GM21529 (cell line): ENCODE data around the gene PSMG3.
A peak's percentile ranks its signal among the peaks of the same experiment; 100 is the strongest.

ENCODE experiments used
- ATAC-seq: cut with Tn5 transposase; IDR thresholded peaks from one replicate; pipeline ENCODE4 v1.9.1; 2021; ENCODE audit not compliant: unreplicated experiment

PSMG3 gene

DNA sequence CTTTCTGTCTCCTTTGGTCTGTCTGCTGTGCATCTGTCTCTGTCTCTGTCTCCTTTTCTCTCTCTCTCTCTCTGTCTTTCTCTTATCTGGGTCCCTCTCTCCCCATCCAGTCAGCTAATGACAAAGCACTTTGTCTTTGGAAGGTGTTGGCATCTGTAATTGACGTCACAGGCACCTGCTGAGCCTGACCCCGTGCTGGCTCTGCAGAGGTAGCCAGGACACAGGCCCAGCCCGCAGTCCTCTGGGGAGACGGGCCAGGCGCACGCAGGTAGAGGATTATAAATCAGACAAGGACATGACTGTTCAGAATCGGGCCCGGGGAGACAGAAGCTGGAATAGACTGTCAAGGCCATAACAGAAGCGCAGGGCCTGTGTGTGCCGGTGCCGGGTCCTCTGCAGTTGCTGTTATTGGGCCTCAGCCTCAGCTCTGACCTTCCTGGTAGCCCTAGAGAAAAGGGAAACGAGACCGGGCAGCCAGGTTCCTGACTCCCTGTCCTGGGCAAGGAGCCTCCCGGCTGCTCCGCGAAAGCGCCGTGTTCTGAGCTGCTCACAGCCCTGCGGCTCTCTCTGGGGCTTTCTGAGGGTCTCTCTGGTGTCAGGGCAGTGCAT is 10.7 kb upstream of the PSMG3 start:
- ATAC-seq = no peak

DNA sequence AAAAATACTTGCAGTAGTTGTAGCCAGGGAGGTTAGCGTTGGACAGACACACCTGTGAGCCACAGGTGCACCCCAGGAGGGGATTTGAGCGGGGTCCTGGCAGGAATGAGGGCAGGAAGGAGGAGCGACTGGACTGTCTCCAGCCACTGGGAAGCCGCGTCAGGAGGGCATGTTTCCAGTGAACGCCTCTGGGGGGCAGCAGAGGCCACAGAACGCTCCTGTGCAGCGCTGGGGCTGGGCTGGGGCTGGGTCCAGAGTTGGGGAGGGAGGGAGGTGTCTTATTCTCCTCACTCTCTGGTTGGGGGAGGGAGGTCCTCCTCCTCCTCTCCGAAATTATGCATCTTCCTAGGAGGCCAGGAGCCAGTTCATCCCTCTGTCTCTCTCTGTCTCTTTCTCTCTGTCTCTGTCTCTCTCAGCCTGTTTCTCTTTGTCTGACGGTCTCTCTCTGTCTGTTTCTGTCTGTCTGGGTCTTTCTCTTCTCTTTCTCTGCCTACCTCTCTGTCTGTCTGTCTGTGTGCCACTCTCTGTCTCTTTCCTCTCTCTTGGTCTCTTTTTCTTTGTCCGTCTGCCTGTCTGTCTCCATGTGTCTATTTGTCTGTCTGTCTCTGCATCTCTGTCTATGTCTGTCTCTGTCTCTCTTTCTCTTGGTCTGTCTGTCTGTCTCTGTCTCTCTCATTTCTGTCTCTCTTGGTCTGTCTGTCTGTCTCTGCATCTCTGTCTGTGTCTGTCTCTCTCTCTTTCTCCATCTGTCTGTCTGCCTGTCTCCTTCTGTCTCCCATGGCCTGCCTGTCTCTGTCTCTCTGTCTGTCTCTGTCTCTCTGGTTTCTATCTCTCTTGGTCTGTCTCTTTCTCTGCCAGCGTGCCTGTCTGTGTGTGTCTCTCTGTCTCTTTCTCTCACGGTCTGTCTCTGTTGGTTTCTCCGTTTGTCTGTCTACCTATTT is 9.9 kb upstream of the PSMG3 start:
- ATAC-seq = peak; percentile 71

DNA sequence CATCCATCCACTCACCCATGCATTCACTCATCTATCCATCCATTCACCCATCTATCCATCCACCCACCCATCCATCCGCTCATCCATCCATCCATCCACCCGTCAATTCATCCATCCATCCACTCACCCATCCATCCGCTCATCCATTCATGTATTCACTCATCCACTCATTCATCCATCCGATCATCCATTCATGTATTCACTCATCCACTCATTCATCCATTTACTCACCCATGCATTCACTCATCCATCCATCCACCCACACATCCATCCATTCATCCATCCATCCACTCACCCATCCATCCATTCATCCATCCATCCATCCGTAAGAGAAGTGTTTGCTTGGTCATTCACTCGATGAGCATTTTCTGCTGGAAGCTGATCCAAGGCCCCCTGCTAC is 8.7 kb upstream of the PSMG3 start:
- ATAC-seq = no peak

DNA sequence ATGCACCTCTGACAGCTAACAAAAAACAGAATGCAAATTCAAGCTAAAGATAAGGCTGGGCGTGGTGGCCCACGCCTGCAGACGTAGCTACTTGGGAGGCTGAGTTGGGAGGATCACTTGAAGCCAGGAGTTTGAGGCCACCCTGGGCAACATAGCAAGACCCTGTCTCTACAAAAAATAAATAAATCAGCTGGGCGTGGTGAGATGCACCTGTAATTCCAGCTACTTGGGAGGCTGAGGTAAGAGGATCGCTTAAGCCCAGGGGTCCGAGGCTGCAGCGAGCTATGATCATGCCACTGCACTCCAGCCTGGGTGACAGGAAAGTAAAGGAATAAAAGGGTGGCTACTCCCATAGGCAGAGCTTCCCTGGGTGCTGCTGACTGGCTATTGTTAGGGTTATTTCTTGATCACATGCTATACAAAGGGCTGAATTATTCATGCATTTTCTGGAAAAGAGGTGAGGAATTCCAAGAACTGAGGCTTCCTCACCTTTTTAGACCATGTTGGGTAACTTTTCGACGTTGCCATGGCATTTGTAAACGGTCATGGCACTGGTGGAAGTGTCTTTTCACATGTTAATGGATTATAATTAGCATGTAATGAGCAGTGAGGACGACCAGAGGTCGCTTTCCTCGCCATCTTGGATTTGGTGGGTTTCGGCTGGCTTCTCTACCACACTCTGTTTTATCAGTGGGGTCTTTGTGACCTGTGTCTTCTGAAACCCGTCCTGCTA is 6.9 kb upstream of the PSMG3 start:
- no peak for ATAC-seq

DNA sequence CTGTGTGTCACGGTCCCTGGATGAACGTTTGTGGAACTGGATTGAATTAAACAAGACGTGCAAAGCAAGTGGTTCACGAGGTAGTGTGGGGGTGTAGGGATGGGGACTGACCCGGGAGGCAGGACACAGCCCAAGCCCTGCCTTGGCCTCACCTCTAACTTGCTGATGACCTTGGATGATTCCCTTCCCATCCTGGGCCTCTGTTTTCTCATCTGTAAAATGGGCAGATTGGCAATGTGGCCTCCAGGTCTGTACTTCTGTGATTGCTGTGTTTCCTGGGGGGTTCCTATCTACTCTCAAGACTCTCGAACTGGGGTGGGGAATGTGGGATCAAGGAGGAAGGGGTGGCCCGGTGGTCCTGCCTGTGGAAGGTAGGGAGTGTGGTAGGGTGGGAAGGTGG is 6.0 kb upstream of the PSMG3 start:
- ATAC-seq = no peak

DNA sequence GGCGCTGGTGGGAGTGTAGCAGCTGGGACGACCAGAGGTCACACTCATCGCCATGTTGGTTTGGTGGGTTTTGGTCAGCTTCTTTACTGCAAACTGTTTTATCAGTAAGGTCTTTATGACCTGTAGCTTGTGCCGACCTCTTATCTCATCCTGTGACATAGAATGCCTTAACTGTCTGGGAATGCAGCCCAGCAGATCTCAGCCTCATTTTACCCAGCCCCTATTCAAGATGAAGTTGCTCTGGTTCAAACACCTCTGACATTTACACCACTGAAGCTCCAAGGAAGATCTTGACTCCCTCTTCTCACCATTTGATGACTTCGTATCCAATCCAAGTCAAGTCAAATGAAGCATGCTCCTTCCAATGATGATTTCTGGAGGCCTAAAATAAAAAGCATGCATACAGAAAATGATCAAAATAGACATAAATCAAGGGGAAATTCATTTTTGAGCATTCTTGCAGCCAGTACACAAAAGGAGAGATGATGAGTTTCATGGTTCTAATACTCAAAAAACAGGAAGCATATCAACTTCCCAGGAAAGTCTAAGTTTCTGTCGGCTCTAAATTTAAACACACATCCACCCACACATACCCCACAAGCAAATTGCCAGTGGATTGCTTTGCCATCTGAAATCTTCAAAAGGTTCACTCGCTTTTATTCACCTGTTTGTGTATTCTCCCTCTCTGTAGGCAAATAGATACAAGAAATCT is 2.4 kb upstream of the PSMG3 start:
- ATAC-seq = no peak

DNA sequence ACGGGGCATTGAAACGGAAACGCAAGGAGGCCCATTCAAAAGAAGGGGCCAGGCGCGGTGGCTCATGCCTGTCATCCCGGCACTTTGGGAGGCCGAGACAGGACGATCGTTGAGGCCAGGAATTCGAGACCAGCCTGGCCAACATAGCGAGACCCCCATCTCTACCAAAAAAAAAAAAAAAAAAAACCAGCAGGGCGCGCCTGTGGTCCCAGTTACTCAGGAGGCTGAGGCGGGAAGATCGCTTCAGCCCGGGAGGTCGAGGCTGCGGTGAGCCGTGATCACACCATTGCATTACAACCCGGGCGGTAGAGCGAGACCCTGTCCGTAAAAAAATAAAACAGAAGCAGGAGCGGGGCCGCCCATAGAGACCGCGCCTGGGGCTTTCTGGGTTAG is 396 bp downstream of the PSMG3 start:
- no peak for ATAC-seq

DNA sequence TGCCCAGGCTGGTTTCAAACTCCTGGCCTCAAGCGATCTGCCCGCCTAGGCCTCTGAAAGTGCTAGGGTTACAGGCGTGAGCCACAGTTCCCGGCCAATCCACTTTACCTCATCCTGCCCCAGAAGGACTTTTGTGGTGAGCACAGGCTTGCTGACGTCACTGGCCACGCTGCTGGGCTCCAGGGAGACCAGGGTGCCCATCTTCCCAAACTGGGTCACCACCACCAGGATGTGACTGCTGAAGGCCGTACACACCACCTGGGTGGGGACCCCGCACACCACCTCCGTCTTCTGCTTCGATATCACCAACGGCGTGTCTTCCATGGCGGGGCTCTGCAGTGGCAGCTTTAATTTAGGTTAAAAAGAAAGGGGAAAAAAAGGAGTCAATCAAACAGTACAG is 816 bp downstream of the PSMG3 start:
- no peak for ATAC-seq

DNA sequence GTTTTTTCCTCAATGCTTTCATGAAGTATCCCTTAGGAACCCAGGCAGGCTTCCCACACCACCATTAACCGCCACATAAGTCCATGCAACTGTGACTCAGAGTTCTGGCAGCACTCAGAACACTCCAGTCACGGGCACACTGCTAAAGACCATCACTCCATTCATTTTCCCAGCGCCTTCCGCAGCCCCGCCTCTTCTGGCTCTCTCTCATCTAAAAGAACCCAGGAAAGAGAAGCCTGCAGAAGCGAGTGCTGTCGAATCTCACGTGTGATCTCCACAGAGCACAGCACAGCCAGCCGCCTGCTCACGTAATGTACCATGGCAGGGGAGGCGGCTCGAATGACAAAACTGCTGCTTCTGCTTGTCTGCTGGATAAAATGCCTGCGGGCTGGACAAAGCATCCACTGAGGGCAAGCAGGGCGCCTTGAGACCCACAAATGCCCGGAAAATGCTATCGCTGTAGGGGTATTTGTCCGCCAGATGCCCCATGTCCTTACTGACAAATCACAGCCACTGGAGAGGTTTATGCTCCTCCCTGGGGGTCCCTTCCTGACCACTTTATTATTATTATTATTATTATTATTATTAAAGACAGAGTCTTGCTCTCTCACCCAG is 1.8 kb downstream of the PSMG3 start:
- no peak for ATAC-seq

DNA sequence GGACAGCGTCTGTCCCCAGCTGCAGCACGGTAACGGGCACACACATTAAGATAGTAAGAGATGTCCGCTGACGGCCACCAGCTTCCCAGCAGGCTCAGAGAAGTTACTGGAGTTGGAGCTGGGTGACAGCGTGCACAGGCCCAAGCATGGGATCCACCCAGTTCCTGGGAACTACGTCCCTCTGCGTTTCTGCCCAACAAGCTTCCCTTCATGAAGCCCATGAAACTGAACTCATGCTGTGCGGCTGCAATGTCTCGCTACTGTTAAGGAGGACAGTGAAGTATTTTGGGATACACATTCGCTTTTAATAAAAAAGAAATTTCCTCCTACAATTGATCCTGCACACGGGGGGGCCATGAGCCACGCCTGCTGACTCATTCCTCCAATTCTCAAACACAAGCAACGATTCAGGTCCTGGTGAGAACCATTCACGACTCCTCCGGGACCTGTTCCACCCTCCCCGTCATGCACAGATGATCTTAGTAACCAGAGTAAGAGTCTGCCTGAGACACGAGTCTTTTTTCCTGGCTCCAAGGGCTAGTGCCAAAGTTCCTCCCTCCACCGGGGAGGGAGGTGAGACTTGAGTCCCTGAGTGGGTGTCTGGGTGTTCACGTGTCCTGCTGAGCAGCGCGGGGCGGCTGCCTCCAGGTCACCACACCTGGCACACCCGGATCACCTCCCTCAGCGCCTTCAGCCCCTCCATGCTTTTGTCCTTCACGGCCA is 2.6 kb downstream of the PSMG3 start:
- ATAC-seq = no peak

DNA sequence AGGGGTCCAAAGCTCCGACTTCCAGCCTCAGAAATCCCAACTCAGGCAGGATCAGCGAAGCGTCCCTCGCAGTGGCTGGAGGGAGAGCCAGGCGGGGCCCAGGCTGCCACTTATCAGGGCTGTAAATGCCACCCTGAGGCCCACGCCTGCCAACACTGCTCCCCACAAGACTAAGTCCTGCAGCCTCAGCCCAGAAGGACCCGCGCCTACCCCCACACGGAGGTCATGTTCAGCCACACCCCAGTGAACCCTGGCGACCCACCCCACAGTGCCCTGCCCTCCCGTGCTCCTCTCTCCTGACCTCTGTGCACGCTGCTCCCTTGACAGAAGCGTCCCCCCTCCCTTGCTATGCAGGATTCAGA is 3.2 kb downstream of the PSMG3 start:
- ATAC-seq = no peak

DNA sequence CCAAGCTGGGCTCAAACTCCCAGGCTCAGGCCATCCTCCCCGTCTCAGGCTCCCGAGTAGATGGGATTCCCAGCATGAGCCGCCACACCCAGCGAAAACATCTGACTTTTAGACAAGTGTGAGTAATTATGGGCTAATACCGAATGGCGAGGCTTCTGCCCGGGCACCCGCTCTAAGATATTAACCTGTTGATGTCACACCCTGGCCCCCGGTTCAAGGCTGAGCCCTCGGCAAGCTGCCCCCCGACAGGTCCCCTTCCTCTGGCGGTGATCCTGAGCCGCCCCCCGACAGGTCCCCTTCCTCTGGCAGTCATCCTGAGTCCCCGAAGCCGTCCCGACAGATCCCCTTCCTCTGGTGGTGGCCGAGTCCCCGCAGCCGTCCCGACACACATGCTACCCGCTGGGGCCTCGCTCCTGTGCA is 5.2 kb downstream of the PSMG3 start:
- ATAC-seq = no peak

DNA sequence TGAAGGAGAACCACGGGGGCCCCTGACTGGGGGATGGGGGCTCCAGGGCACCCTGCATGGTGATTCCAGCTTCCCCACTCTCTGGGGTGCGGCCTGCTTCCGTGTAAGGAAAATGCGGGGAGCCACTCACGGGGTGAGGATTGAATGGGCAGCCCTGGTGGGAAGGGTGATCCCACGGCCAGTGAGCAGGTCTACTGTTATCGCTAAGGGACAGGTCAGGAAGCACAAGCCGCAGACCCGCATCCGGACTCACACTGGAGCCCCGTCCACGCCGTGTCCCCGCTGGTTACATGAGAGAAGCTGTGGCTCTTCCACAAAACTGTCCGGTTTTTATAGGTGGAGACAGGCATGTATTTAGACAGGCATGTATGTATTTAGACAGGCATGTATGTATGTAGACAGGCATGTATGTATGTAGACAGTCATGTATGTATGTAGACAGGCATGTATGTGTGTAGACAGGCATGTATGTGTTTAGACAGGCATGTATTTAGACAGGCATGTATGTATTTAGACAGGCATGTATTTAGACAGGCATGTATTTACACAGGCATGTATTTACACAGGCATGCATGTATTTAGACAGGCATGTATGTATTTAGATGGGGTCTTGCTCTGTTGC is 5.7 kb downstream of the PSMG3 start:
- ATAC-seq = no peak

DNA sequence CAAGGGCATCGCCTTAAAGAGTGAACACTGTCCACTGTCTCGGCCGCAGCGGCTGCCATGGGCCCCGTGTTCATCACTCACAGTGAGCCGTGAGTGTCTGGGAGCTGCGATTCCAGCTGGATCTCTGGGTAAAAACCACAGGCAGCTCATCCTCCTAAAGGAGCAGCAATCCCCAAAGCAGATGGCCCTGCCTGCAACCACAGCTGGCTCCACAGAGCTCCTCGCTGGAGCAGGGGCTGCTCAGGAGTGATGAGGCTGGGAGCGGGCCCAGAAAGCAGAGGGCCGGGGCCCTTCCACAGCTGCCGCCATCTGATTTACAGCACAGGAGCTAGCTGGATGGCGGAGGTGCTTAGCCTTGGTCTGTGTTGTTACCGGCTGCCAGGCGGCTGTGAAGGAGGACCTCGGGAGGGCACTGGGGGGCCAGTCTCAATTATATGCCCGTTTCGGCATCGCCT is 7.2 kb downstream of the PSMG3 start:
- ATAC-seq = no peak

DNA sequence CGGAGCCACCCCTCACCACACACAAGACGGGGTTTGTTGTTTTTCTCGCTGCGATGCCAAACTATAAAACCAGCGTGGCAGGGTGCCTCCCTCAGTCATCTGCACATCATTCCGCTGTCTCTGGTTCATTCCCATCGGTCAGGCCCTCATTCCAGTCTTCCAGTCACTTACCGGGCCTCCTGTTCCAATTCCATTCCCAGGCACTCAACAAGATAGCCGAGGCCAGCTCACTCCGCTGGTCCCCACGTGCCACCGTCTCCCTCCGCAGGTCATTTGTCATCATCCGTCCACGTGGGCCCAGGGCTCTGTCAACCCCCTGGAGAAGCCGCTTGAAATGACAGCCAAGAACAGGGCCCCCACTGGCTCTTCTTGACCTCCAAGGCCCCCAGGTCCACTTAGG is 7.7 kb downstream of the PSMG3 start:
- no peak for ATAC-seq

DNA sequence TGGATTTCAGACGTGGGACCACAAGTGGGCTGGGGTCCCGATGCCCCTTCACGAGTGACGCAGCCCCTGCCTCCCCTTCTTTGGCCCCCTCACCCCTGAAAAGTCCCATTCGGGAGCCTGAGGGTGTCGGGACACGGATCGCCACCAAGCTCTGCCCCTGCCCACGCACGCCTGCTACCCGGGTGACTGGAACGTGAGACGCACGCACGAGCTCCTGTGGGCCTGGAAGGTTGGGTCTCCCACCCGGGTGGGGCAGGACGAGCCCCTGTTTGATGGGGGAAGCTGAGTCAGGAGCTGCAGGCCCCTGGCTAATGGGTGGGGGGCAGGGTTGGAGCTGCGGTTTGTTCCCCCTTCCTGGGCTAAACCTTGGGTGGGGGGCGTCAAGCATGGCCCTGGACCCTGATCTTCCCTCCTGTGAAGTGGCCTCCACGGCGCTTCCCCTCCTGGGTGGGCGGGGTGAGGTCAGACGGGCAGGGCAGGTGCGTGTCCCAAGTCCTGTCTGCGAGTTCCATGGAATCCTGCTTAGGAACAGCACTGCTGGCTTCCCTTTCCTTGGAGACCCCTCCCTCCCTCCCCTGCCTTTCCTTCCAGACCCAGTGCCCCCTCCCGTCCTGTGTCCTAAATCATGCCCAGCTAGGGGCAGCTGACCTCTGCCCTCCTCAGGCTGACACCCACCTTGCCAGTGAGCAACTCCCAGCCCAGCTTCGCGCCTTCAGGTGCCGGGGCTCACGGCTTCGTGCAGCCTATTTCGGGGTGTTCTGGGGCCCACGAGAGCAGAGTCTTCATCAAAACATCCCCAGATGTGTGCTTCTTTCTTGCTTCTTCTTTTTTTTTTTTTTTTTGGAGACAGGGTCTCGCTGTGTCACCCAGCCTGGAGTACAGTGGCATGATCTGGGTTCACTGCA is 8.5 kb downstream of the PSMG3 start:
- ATAC-seq = no peak

DNA sequence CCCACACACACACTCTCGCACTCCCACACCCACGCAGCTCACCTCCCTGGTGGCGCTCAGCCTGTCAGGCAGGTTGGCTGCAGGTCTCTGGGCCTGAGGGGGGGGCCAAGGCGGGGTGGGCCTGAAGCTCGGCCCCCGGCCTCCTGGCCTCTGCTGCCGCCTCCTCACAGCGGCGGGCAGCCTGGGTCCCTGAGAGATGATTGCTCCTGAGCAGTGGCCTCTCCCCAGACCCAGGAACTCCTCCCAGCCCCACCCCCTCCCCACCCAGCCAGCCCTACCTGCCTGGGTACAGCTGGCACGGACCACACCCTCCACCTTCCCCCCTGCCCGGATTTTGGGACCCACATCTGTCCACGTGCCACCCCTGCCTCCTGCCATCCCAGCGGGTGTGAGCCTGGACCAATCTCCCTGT is 9.2 kb downstream of the PSMG3 start:
- no peak for ATAC-seq
